K562 (cell line): ENCODE results near the gene KCNJ10. TPM values are rescaled to one million over a fixed set of nuclear protein-coding genes. Genes with fewer than 3 reads are reported as not detected.
A peak's percentile ranks its signal among the peaks of the same experiment; 100 is the strongest.

ENCODE experiments used
- ATAC-seq: fragments of 200-7000 bp; cut with Tn5 transposase; 3 replicates; pipeline ENCODE4 v1.9.1; 2020; ENCODE audit warnings: moderate library complexity
- BruUV-seq: library from RNA; stranded (reverse); fragments of 400-500 nt; replicated peaks from 2 replicates; lab custom pipeline; 2021; lab: Mats Ljungman, UMichigan
- CTCF ChIA-PET: fragments of 300-600 bp; formaldehyde crosslinking; extraction: SDS; loops from one replicate; lab custom pipeline; 2021; ENCODE audit warnings: low intra/inter-chr PET ratio; lab: Yijun Ruan, JAX
- POLR2A ChIA-PET: fragments of 300-600, 350-650 bp; sonication (Branson Sonifier 250); formaldehyde crosslinking; extraction: SDS; loops from one replicate; lab custom pipeline; 2021; ENCODE audit warnings: antibody characterized with exemption, inconsistent platforms; lab: Yijun Ruan, JAX
- DNase-seq, 4 experiments: peaks; one replicate each; pipeline versions ENCODE4 v3.0.0 to v3.0.0-alpha.2; 2011 to 2018; ENCODE audit warnings: low spot score in 3 of 4, mixed read lengths in 3 of 4; ENCODE audit errors: extremely low read depth in 1 of 4
- FAIRE-seq: peaks from 2 replicates; lab custom pipeline; 2011; peaks lifted over from hg19 to GRCh38; lab: Jason Lieb, UNC
- H2AFZ ChIP-seq: 2 replicates; pipeline ENCODE4 v1.6.0; 2011; ENCODE audit warnings: low read depth, low read length, control low read depth, inconsistent platforms
- H3K27ac ChIP-seq: fragments of 200-600 bp; 3 replicates; pipeline ENCODE4 v1.8.0; 2011; ENCODE audit warnings: low read depth, mild to moderate bottlenecking, control low read depth, inconsistent platforms, low read length, moderate library complexity, mixed read lengths; ENCODE audit errors: extremely low read depth
- H3K27me3 ChIP-seq, 2 experiments: fragments of 300-600 bp in 1 of 2; 2 replicates in 1 of 2; 3 replicates in 1 of 2; pipeline versions ENCODE4 v1.6.0 to v1.8.0; 2011; ENCODE audit warnings: inconsistent platforms in 2 of 2, low read length in 2 of 2, mild to moderate bottlenecking in 1 of 2, mixed read lengths in 1 of 2, moderate library complexity in 1 of 2; ENCODE audit not compliant: control insufficient read depth in 2 of 2, insufficient read depth in 2 of 2
- H3K36me3 ChIP-seq: fragments of 300-600 bp; 3 replicates; pipeline ENCODE4 v1.8.0; 2011; ENCODE audit warnings: mild to moderate bottlenecking, low read length, inconsistent platforms; ENCODE audit not compliant: control insufficient read depth, insufficient read depth
- H3K4me1 ChIP-seq, 2 experiments: fragments of 200-600 bp in 1 of 2; replicated peaks in 1 of 2; 2 replicates in 1 of 2; 3 replicates in 1 of 2; pipeline versions ENCODE4 v1.5.1 to v1.8.0; 2011; ENCODE audit warnings: inconsistent platforms in 2 of 2, low read length in 2 of 2, mild to moderate bottlenecking in 1 of 2, mixed read lengths in 1 of 2, moderate library complexity in 1 of 2; ENCODE audit not compliant: control insufficient read depth in 2 of 2, insufficient read depth in 2 of 2
- H3K4me2 ChIP-seq: 2 replicates; pipeline ENCODE4 v1.6.1; 2011; ENCODE audit warnings: low read length, control low read depth, inconsistent platforms, mixed read lengths; ENCODE audit not compliant: insufficient read depth
- H3K4me3 ChIP-seq: fragments of 200-600 bp; sonication (generic), shearing (Covaris generic); 2 replicates; pipeline ENCODE4 v1.5.1; 2016; ENCODE audit warnings: control low read depth, inconsistent platforms
- H3K79me2 ChIP-seq: fragments of 200-600 bp; 3 replicates; pipeline ENCODE4 v1.8.0; 2011; ENCODE audit warnings: low read length, inconsistent platforms; ENCODE audit not compliant: control insufficient read depth, insufficient read depth
- H3K9ac ChIP-seq, 2 experiments: 2 replicates each; pipeline versions ENCODE4 v1.6.0 to v1.6.1; 2011; ENCODE audit warnings: low read depth in 2 of 2, low read length in 2 of 2, control low read depth in 1 of 2, inconsistent platforms in 1 of 2, mild to moderate bottlenecking in 1 of 2, mixed read lengths in 1 of 2; ENCODE audit not compliant: insufficient read depth in 1 of 2
- H3K9me1 ChIP-seq: one replicate; pipeline ENCODE4 v1.6.0; 2011; ENCODE audit warnings: inconsistent platforms, mild to moderate bottlenecking, low read length, moderate library complexity; ENCODE audit not compliant: control insufficient read depth, insufficient read depth
- H3K9me3 ChIP-seq: replicated peaks from 2 replicates; pipeline ENCODE4 v1.5.1; 2011; ENCODE audit warnings: low read depth, low read length, inconsistent platforms; ENCODE audit not compliant: control insufficient read depth, insufficient read depth
- H4K20me1 ChIP-seq: replicated peaks from 2 replicates; pipeline ENCODE4 v1.6.1; 2011; ENCODE audit warnings: low read length, inconsistent platforms, mixed read lengths; ENCODE audit not compliant: control insufficient read depth, insufficient read depth
- DPF2 ChIP-seq: fragments of 450-650 bp; IDR thresholded peaks from 2 replicates; pipeline ENCODE4 v1.6.1; 2016
- EP400 ChIP-seq: fragments of 450-650 bp; IDR thresholded peaks from 2 replicates; pipeline ENCODE4 v1.6.1; 2017; ENCODE audit warnings: antibody characterized with exemption, mild to moderate bottlenecking, moderate library complexity
- MYC ChIP-seq, 2 experiments: fragments of 250-450 bp in 1 of 2; sonication (Bioruptor Pico) in 1 of 2; IDR thresholded peaks; 2 replicates each; pipeline versions ENCODE4 v1.5.1 to v1.6.1; 2012 to 2021; ENCODE audit warnings: low read depth in 2 of 2, borderline replicate concordance in 1 of 2, improper control_type of control experiment in 1 of 2, low read length in 1 of 2, mild to moderate bottlenecking in 1 of 2, moderate library complexity in 1 of 2
- SMAD2 ChIP-seq: fragments of 150-350 bp; IDR thresholded peaks from 2 replicates; pipeline ENCODE4 v1.6.1; 2014; ENCODE audit warnings: low read depth, mild to moderate bottlenecking, low read length
- SMAD4 ChIP-seq: fragments of 250-450 bp; sonication (Bioruptor Pico); conservative IDR thresholded peaks from 2 replicates; pipeline ENCODE4 v1.8.0; 2021; ENCODE audit warnings: inconsistent platforms, mild to moderate bottlenecking, moderate library complexity
- XRCC5 ChIP-seq: fragments of 200-400 bp; formaldehyde crosslinking; IDR thresholded peaks from 2 replicates; pipeline ENCODE4 v1.6.1; 2017; ENCODE audit warnings: low read depth, mild to moderate bottlenecking, low read length
- ZNF3 ChIP-seq: fragments of 250-450 bp; sonication (Bioruptor Pico); IDR thresholded peaks from 2 replicates; pipeline ENCODE4 v1.5.0; 2021; ENCODE audit warnings: mild to moderate bottlenecking, moderate library complexity
- WGBS: fragments of 100-300 bp; shearing (Covaris generic); methylation state at CpG from one replicate; pipeline ENCODE4 v1.1.6; 2016; ENCODE audit warnings: low coverage, mixed read lengths; ENCODE audit not compliant: insufficient coverage; ENCODE audit errors: missing lambda C conversion rate; 5-methylcytosine and 5-hydroxymethylcytosine counted together
- in situ Hi-C: fragments of 300-500 bp; cut with MboI; formaldehyde crosslinking; loops from 4 replicates; pipeline ENCODE4 v1.15.0; 2018; ENCODE audit warnings: inconsistent platforms, mixed read lengths
- intact Hi-C: fragments of 100-400 bp; cut with micrococcal nuclease; formaldehyde crosslinking; loops from 2 replicates; pipeline ENCODE4 v1.14.2; 2022
- polyA plus RNA-seq, 8 experiments: library from polyadenylated mRNA; depleted of rRNA in 4 of 8; stranded (reverse) in 5 of 8; unstranded in 3 of 8; fragments of >200 nt; fragmentation: Nextera tagmentation in 2 of 8; fragmentation: Illumina TruSeq in 1 of 8; extraction: Ambion mirVana in 2 of 8; extraction: Trizol in 1 of 8; gene quantifications; 2 replicates each; pipeline versions ENCODE4 v1.2.1 to v1.2.3, GENCODE V29; 2011 to 2014; ENCODE audit warnings: inconsistent platforms in 1 of 8, missing spikeins in 1 of 8
- total RNA-seq, 7 experiments: library from RNA; depleted of rRNA in 6 of 7; stranded (reverse); fragments of >200 nt in 6 of 7; fragmentation: Illumina TruSeq in 2 of 7; extraction: Trizol in 2 of 7; gene quantifications; 2 replicates each; pipeline versions ENCODE4 v1.2.1 to v1.2.3, GENCODE V29; 2011 to 2021; ENCODE audit warnings: low replicate concordance in 1 of 7
- TF ChIP-seq, protein P1 (sequence below): fragments of 450-650 bp; formaldehyde crosslinking; conservative IDR thresholded peaks from 2 replicates; pipeline ENCODE4 v1.4.0; 2022; ENCODE audit warnings: mild to moderate bottlenecking, missing genetic modification characterization
- TF ChIP-seq, protein P2 (sequence below): fragments of 250-450 bp; sonication (Bioruptor Pico); IDR thresholded peaks from 2 replicates; pipeline ENCODE4 v1.4.0; 2020; ENCODE audit warnings: mild to moderate bottlenecking, moderate library complexity
- TF ChIP-seq, protein P3 (sequence below): fragments of 250-450 bp; sonication (Bioruptor Pico); IDR thresholded peaks from 2 replicates; pipeline ENCODE4 v1.8.0; 2022; ENCODE audit warnings: moderate library complexity, mild to moderate bottlenecking, inconsistent platforms

KCNJ10 gene
- total and polyA plus RNA-seq, 9 of the 15 experiments (the other 6 are each of a cell fraction or from before 2014, with no cell fraction given), result 0.06 to 0.11 TPM; not detected in 7

DNA sequence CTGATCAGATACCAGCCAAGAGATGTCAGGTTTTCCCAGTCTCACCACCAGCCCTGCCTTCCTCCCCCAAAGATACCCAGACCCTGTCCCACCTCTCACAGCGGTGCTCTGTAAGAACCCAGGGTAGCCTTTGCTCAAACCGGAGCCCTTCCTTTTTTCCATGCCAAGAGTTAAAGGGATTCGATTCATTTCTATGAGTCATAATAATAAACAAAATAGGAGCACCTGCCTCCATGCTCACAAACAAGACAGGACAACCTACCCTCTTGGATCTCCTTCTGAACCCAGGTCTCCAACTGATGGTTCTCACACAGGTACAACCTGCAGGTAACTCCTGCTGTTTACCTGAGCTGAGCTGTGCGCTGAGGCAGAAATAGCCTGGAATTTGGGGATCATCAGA, 39.7 kb upstream of the KCNJ10 start (continued):
- TF ChIP-seq, protein P1, sequence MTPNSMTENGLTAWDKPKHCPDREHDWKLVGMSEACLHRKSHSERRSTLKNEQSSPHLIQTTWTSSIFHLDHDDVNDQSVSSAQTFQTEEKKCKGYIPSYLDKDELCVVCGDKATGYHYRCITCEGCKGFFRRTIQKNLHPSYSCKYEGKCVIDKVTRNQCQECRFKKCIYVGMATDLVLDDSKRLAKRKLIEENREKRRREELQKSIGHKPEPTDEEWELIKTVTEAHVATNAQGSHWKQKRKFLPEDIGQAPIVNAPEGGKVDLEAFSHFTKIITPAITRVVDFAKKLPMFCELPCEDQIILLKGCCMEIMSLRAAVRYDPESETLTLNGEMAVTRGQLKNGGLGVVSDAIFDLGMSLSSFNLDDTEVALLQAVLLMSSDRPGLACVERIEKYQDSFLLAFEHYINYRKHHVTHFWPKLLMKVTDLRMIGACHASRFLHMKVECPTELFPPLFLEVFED (CRISPR knock-in tag), result no peak
- TF ChIP-seq SMAD2, result no peak

DNA sequence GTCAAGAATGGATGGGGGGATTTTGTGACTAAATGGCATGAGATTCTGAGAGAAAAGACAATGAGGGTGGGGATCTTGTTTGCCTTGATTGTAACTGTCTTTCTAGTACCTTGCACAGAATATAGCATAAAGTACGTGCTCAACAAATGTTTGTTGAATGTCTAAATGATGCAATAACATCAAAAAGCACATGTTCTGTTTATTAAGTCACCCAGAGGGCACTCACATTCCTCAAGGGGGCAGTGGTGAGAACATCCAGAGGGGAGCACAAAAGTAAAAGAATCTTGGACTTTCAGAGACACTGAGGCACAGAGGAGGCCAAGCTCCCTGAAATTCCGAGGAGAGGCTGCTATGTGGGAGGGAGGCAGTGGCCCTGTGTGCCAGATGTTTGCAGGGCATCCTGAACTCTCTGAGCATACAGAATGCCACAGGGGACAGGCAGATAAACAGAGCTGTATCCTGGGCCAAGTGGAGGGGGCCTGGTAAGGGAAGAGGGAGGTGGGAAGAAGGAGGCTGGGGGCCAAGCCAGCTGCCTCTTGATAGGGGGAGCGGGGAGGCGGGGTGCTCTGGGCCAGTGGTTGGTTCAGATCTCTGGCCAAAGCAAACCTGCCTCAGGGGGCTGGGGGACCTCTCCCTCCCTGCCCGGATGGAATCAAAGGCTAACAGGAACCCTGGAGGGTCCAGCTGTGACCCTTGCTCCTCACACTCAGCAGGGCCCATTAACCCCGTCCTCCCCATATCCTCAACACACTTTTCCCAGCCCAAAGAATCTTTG, 39.1 kb upstream of the KCNJ10 start:
- peaks cover 5 to 41% of the 10 kb centered on the region in 2 experiments; a peak in 4 of 5 replicates for H3K27me3 ChIP-seq
- DNase-seq (peak in 3 of 4 experiments; percentile 33 to 65 (median 57)), FAIRE-seq (peak; percentile 63), ATAC-seq (peak; percentile 68)
- in situ Hi-C loops (loop anchor here (10.0 kb wide), 1 partner anchor 266 kb away; no protein-coding TSS in a partner anchor), intact Hi-C loops (no loop called here)
- BruUV-seq, result no TSS peak
- H3K9me3 ChIP-seq, result no peaks in the 10 kb centered on the region
- H3K27ac ChIP-seq, result no peak overlapping the region; the same call in 2 of the 3 replicates
- H3K36me3 ChIP-seq, result no peaks in the 10 kb centered on the region
- no peak overlapping the region; the same call in 1 of the 2 replicates for H3K4me2 ChIP-seq
- H3K4me3 ChIP-seq, result no peak overlapping the region
- H3K9me1 ChIP-seq, result no peaks in the 10 kb centered on the region
- H3K79me2 ChIP-seq, result no peaks in the 10 kb centered on the region
- no peaks in the 10 kb centered on the region for H4K20me1 ChIP-seq
- no peaks in the 10 kb centered on the region; a peak in 1 of 5 replicates for H3K4me1 ChIP-seq
- peak overlapping the region; percentile 85 for H2AFZ ChIP-seq
- no peak overlapping the region; a peak in 1 of 4 replicates for H3K9ac ChIP-seq
- WGBS, result 24% methylated on average over 6 of the region's 6 CpGs
- ChIA-PET CTCF (no interaction called here), POLR2A (interaction anchor here (0.6 to 1.1 kb wide), 4 partner anchors 8 to 182 kb away, joined by 3 read pairs; no protein-coding TSS in a partner anchor)
- TF ChIP-seq MYC (IDR thresholded peaks at IDR 0.05; ENCODE audit: low read depth, low read length) (peak; percentile 99), MYC (CRISPR knock-in tag; IDR thresholded peaks at IDR 0.05; ENCODE audit: borderline replicate concordance, low read depth) (no peak), DPF2 (peak; percentile 36; the same call in 1 of the 2 replicates), ZNF3 (CRISPR knock-in tag) (0 out of 2 replicates have a peak, but pooled peaks have one; percentile 55), XRCC5 (no peak), SMAD4 (peak; percentile 53), EP400 (peak; percentile 96)
- TF ChIP-seq, protein P2, sequence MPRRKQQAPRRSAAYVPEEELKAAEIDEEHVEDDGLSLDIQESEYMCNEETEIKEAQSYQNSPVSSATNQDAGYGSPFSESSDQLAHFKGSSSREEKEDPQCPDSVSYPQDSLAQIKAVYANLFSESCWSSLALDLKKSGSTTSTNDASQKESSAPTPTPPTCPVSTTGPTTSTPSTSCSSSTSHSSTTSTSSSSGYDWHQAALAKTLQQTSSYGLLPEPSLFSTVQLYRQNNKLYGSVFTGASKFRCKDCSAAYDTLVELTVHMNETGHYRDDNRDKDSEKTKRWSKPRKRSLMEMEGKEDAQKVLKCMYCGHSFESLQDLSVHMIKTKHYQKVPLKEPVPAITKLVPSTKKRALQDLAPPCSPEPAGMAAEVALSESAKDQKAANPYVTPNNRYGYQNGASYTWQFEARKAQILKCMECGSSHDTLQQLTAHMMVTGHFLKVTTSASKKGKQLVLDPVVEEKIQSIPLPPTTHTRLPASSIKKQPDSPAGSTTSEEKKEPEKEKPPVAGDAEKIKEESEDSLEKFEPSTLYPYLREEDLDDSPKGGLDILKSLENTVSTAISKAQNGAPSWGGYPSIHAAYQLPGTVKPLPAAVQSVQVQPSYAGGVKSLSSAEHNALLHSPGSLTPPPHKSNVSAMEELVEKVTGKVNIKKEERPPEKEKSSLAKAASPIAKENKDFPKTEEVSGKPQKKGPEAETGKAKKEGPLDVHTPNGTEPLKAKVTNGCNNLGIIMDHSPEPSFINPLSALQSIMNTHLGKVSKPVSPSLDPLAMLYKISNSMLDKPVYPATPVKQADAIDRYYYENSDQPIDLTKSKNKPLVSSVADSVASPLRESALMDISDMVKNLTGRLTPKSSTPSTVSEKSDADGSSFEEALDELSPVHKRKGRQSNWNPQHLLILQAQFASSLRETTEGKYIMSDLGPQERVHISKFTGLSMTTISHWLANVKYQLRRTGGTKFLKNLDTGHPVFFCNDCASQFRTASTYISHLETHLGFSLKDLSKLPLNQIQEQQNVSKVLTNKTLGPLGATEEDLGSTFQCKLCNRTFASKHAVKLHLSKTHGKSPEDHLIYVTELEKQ, result no peak
- TF ChIP-seq, protein P3, sequence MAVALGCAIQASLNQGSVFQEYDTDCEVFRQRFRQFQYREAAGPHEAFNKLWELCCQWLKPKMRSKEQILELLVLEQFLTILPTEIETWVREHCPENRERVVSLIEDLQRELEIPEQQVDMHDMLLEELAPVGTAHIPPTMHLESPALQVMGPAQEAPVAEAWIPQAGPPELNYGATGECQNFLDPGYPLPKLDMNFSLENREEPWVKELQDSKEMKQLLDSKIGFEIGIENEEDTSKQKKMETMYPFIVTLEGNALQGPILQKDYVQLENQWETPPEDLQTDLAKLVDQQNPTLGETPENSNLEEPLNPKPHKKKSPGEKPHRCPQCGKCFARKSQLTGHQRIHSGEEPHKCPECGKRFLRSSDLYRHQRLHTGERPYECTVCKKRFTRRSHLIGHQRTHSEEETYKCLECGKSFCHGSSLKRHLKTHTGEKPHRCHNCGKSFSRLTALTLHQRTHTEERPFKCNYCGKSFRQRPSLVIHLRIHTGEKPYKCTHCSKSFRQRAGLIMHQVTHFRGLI (CRISPR knock-in tag), result no peak
